ENCODE data around the gene ALK.

ALK gene

GRCh38 chr2:29192526-29192925, 728.9 kb downstream of the ALK start:
- no peak overlapping the region for H3K4me3 ChIP-seq (ENCODE audit: low read depth, low read length)
- no peak for DNase-seq (ENCODE audit: low read depth)
- TF ChIP-seq CTCF (IDR thresholded peaks at IDR 0.05; ENCODE audit: control insufficient read depth, extremely low read depth, insufficient read depth), result no peak

GRCh38 chr2:29191817-29192216, 729.6 kb downstream of the ALK start:
- no peak overlapping the region for H3K4me3 ChIP-seq (ENCODE audit: low read depth, low read length)
- TF ChIP-seq CTCF (IDR thresholded peaks at IDR 0.05; ENCODE audit: control insufficient read depth, extremely low read depth, insufficient read depth), result no peak
- DNase-seq (ENCODE audit: low read depth), result no peak

GRCh38 chr2:29189052-29189451, 732.3 kb downstream of the ALK start:
- no peak for TF ChIP-seq CTCF (IDR thresholded peaks at IDR 0.05; ENCODE audit: control insufficient read depth, extremely low read depth, insufficient read depth)
- DNase-seq (ENCODE audit: low read depth), result no peak
- no peak overlapping the region for H3K4me3 ChIP-seq (ENCODE audit: low read depth, low read length)

DNA sequence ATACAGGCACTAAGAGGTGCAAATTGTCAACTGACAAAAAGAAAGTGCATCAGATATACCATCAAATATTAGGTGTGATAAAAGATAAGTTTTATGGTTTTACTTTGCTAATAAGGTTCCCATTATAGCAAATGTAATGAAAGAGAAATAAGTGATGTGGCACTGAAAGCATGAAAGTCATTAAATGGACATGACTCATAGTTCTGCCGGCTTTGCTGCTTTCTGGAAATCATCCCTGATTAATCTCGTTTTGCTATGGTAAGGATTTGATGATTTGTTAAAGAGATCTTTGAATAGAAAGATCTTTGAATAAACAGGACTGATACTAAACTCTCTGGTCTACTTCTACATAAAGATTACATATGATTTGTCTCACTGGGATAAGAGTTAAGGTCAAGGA, 733.5 kb downstream of the ALK start:
- DNase-seq (ENCODE audit: low read depth), result no peak
- no peak for TF ChIP-seq CTCF (IDR thresholded peaks at IDR 0.05; ENCODE audit: control insufficient read depth, extremely low read depth, insufficient read depth)
- H3K4me3 ChIP-seq (ENCODE audit: low read depth, low read length), result no peak overlapping the region

GRCh38 chr2:29186817-29187216, 734.6 kb downstream of the ALK start:
- no peak for DNase-seq (ENCODE audit: low read depth)
- no peak overlapping the region for H3K4me3 ChIP-seq (ENCODE audit: low read depth, low read length)
- TF ChIP-seq CTCF (IDR thresholded peaks at IDR 0.05; ENCODE audit: control insufficient read depth, extremely low read depth, insufficient read depth), result no peak

GRCh38 chr2:29184531-29184930, 736.9 kb downstream of the ALK start:
- DNase-seq (ENCODE audit: low read depth), result no peak
- no peak for TF ChIP-seq CTCF (IDR thresholded peaks at IDR 0.05; ENCODE audit: control insufficient read depth, extremely low read depth, insufficient read depth)
- no peak overlapping the region for H3K4me3 ChIP-seq (ENCODE audit: low read depth, low read length)

GRCh38 chr2:29182920-29183319, 738.5 kb downstream of the ALK start:
- TF ChIP-seq CTCF (IDR thresholded peaks at IDR 0.05; ENCODE audit: control insufficient read depth, extremely low read depth, insufficient read depth), result no peak
- H3K4me3 ChIP-seq (ENCODE audit: low read depth, low read length), result no peak overlapping the region
- peak; percentile 37 for DNase-seq (ENCODE audit: low read depth)
